D341Med (cell line): ENCODE data around the gene CGB8.
"Not testable (repeated sequence)": the region's sequence is repeated elsewhere in the genome, so short reads cannot be mapped to it uniquely, and the experiment has no call there.

Source experiments
- DNase-seq: peaks from one replicate; pipeline ENCODE4 v3.0.0; 2012; ENCODE audit warnings: low spot score

Gene CGB8

DNA sequence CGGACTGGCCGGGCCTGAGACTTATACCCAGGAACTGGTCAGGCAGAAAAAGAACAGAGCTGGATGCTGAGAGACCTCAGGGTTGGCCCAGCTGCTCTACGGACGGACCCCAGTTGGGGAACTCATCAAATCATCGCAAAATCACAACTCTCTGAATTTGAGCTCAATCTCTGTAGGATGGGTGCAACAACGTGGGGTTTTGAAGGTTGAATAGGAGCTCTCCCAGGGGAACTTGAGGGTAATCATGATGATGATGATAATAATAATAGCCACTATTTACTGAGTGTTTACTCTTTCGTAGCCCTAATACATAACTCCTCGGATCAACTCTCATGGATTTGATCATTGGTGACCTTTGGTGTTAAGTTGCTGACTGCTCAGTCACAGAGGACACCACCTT lies 18.6 kb downstream of the CGB8 start:
- not testable (repeated sequence) for DNase-seq

DNA sequence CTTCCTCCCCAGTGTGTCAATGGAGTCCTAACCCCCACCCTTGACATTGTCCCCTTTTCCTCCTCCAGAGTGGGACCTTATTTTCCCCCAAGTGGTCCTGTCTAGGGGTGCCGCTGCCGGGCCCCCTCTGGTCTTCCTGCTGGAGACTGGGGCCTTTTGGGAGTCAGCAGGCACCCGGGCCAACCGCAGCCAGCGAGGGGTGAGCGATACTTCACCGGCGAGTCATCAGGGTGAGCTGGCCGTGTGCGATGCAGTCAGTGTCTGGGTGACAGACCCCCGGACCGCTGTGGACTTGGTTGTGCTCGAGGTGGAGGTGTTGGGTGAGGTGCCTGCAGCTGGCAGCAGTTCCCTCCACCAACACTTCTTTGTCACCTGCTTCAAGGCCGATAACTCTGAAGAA lies 19.2 kb downstream of the CGB8 start:
- DNase-seq, result not testable (repeated sequence)

DNA sequence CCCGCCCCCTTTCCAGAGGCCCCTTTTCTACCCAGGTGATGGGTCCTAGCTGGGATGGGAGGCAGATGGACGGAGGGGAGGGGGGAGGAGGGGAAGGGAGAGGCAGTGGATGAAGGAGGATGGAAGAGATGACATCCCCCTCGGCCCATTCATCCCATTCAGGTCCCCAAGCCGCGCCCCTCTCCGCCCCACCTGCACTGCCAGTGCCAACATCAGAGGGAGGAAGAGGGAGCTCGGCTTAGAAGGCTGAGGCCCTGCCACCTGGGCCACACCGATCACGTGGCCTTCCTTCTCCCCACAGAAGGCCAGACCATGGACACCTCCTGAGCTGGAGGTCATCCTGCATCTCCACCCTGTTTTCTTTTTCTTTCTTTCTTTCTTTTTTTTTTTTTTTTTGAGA lies 20.2 kb downstream of the CGB8 start:
- not testable (repeated sequence) for DNase-seq

- not testable (repeated sequence) for DNase-seq
Measured at GRCh38 chr19:49025599-49025998, 23.3 kb downstream of the CGB8 start.

DNA sequence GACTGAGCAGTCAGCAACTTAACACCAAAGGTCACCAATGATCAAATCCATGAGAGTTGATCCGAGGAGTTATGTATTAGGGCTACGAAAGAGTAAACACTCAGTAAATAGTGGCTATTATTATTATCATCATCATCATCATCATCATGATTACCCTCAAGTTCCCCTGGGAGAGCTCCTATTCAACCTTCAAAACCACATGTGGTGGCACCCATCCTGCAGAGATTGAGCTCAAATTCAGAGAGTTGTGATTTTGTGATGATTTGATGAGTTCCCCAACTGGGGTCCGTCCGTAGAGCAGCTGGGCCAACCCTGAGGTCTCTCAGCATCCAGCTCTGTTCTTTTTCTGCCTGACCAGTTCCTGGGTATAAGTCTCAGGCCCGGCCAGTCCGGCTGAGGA lies 23.8 kb downstream of the CGB8 start:
- DNase-seq, result not testable (repeated sequence)

GRCh38 chr19:49024233-49024632 lies 24.7 kb downstream of the CGB8 start, which contains the start of gene CGB3:
TSS of gene CGB3 (minus strand) at chr19:49024333. CDS start at chr19:49023971, 362 bp downstream.
- DNase-seq, result not testable (repeated sequence)

DNA sequence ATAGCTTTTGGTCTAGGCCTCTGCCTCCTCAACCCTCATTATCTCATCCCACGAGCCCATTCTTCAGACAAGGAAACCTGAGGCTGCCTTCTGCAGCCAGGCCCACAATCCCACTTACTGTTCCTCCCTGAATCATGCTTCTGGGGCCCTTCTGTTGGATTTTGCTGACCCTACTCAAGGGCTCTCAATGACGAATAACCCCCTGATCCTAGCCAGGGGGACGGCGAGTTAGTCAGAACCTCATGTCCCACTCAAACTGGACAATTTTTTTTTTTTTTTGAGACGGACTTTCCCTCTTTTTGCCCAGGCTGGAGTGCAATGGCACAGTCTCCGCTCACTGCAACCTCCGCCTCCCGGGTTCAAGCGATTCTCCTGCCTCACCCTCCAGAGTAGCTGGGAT lies 26.8 kb downstream of the CGB8 start:
- no peak for DNase-seq

- peak; percentile 34 for DNase-seq
Measured at GRCh38 chr19:49020931-49021895, 27.7 kb downstream of the CGB8 start.

DNA sequence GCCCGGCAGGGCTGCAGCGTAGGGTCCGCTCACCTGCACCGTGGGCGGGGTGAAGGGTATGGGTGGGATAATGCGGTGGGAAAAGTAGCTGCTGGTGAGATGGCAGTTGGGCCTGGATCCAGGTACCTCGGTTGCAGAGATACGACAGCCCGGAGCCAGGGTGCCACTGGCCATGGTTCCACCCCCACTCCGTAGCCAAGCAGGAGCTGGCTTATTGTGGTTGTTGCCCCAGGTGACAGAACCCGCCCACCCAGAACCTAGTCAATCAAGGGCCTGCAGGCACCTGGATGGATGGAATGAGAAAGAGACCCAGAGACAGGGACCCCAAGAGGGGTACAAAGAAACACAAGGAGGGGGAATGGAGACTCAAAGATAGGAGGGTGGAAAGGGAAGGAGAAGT lies 28.6 kb downstream of the CGB8 start:
- DNase-seq, result peak; percentile 22

GRCh38 chr19:49019242-49019932 lies 29.5 kb downstream of the CGB8 start:
- peak; percentile 75 for DNase-seq

DNA sequence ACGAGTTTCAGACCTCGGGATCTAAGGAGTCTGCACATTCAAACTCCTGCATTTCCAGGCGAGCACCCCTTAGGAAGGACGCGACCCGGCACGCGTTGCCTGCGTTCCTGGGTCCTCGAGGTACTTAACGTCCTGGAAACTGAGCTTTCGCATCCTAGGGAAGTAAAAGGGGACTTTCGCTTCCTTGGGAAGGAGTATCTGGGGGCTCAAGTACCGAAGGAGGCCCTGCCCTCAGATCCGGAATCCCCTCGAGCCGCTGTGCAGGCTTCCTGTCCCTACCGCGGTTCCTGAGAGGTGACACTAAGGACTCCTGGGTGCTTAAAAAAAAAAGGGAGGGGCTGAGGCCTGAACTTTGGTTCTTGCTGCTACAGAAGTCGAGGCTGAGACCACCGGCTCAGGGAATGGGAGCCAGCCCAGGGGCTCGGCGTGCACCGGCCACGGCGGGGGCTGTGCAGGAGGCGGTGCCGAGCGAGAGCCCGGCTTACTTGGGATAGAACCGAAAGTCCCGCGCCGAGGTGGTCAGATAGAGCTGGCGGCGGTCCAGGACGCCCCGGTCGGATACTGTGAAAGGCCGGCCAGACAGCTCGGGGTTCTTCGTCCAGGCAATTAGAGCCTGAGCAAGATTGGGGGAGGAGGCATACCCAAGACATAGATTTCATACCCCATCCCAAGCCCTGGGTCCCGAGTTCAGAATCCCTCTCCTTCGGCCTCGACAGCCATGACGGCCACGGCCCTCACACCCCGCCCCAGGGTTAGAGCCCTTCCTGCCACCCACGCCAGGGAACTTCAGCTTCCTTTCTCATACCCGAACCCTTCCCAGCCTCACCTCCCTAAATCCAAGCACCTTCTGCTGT lies 30.3 kb downstream of the CGB8 start:
- peak; percentile 33 for DNase-seq

- DNase-seq, result peak; percentile 89
Measured at GRCh38 chr19:49017666-49018351, 31.1 kb downstream of the CGB8 start.

GRCh38 chr19:49017041-49017665 lies 31.8 kb downstream of the CGB8 start, which contains the start of gene LHB:
TSS of gene LHB (minus strand) at chr19:49017091. CDS start at chr19:49017081, 10 bp downstream.
- peak; percentile 22 for DNase-seq

DNA sequence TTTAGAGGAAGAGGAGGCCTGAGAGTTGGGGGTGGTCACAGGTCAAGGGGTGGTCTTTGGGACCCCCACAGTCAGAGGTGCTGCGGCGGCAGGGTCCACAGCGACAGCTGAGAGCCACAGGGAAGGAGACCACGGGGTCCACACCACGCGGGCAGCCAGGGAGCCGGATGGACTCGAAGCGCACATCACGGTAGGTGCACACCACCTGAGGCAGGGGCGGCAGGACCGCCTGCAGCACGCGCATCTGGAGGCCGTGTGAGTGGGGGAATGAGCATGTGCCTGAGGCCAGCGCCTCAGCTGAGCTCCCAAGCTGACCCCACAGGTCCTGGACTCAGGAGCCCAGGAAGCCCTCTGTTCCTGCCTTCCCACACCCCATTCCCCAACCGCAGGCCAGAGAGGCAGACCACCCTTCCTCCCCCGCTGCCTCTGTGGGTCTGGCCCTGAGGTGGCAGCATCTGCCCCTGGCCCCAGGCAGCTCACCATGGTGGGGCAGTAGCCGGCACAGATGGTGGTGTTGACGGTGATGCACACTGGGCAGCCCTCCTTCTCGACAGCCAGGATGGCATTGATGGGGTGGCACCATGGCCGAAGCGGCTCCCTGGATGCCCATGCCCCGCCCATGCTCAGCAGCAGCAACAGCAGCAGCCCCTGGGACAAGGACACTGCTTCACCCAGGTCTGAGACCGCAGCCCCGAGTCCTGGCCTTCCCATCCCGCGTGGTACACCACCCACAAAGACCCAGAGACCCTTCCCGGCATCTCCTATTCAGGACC lies 32.7 kb downstream of the CGB8 start:
- no peak for DNase-seq

GRCh38 chr19:49014870-49015255 lies 34.0 kb downstream of the CGB8 start:
- no peak for DNase-seq

- no peak for DNase-seq
Measured at GRCh38 chr19:49014123-49014869, 34.6 kb downstream of the CGB8 start.

DNA sequence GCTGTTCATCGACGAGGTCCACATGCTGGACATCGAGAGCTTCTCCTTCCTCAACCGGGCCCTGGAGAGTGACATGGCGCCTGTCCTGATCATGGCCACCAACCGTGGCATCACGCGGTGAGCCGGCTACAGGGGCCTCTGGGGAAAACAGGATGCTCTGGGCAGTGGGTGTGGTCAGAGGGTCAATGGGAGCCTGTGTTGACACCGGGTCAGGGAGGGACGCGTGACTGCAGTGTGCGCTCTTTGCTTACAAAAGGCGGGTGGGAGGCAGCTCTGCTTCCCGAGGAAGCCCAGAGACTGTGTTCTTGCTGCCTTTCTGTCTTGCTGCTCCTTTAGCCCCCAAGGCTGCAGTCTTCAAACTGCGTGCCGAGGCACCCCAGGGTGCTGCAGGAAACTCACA lies 37.7 kb downstream of the CGB8 start:
- DNase-seq, result no peak

DNA sequence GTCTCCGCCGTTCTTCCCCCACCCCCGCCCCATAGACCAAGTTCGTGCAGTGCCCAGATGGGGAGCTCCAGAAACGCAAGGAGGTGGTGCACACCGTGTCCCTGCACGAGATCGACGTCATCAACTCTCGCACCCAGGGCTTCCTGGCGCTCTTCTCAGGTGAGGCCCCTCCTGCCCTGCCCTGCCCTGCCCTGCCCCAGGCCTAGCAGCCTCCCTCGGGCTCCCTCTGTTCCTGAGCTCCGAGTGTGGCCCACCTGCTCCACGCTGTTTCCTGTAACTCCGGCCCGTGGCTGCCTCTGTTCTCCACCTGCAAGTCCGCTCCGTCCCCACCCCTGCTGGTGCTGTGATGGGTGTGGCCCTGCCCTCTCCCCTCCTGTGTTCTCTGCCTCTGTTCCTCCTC lies 38.5 kb downstream of the CGB8 start:
- DNase-seq, result no peak

GRCh38 chr19:49009828-49010227 lies 39.1 kb downstream of the CGB8 start:
- DNase-seq, result no peak
